GM19043 (cell line): Measurements from ENCODE around the gene HDX.
"Not testable (repeated sequence)": the region's sequence is repeated elsewhere in the genome, so short reads cannot be mapped to it uniquely, and the experiment has no call there.

ENCODE experiments used
- ATAC-seq: cut with Tn5 transposase; IDR thresholded peaks from one replicate; pipeline ENCODE4 v1.9.1; 2021; ENCODE audit warnings: low read depth; ENCODE audit not compliant: unreplicated experiment

The HDX gene, protein sequence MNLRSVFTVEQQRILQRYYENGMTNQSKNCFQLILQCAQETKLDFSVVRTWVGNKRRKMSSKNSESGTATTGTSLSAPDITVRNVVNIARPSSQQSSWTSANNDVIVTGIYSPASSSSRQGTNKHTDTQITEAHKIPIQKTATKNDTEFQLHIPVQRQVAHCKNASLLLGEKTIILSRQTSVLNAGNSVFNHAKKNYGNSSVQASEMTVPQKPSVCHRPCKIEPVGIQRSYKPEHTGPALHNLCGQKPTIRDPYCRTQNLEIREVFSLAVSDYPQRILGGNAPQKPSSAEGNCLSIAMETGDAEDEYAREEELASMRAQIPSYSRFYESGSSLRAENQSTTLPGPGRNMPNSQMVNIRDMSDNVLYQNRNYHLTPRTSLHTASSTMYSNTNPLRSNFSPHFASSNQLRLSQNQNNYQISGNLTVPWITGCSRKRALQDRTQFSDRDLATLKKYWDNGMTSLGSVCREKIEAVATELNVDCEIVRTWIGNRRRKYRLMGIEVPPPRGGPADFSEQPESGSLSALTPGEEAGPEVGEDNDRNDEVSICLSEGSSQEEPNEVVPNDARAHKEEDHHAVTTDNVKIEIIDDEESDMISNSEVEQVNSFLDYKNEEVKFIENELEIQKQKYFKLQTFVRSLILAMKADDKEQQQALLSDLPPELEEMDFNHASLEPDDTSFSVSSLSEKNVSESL

DNA sequence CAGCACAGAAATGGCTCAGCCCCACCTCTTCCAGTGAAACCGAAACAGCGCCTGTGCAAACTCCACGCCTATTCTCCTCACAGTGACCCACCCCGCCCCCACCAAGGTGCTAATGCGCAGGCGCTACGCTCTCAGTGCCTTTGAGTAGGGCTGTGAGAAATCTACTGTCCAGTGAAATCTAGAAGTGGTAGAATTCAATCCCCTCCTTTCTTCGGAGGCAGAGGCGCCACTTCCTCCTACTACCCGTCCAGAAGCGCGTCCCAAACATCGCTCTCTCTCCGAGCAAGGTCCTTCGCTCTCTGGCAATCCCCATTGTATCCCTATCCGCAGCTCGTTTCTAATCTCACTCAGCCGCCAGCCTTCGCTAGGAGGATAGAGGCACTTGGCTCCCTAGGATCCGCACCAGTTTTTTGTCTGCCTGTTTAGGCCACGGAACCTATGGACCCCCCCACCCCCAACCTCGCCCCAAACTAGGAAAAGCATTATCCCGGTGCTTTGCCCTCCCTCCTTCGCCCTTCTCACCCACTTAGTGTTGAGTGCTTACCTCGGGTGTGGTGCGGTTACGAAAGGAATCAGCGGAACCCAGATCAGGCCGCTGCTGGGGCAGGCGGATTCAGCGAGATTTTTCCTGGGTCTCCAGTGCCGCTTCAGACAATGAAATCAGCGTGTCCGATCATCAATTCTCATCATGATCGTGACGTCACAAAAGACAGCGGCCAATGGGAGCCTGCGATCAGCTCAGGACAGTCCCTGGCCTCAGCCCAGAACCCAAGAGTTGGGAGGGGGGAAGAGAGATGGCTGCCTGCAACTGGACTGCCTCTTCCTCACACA lies at the start of gene HDX:
Gene HDX (minus strand): TSS at position 656 of the 831 bp plus-strand sequence. CDS start 27,056 bp downstream, outside the sequence.
- peak; percentile 96 for ATAC-seq

DNA sequence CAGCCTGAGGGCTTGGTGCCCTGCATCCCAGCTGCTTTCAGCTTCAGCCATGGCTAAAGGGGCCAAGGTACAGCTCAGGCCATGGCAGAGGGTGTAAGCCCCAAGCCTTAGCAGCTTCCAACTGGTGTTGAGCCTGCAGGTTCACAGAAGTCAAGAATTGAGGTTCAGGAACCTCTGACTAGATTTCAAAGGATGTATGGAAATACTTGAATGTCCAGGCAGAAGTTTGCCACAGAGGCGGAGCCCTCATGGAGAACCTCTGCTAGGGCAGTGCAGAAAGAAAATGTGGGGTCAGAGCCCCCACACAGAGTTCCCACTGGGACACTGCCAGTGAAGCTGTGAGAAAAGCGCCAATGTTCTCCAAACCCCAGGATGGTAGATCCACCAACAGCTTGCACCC lies 39.1 kb upstream of the HDX start:
- ATAC-seq: not testable (repeated sequence)

DNA sequence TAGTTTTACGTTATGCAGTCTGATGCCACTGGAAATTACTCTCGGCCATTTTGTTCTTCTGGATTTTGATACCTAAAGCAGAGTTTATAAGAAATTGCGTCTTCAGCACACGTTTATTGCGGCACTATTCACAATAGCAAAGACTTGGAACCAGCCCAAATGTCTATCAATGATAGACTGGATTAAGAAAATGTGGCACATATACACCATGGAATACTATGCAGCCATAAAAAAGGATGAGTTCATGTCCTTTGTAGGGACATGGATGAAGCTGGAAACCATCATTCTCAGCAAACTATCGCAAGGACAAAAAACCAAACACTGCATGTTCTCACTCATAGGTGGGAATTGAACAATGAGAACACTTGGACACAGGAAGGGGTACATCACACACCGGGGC lies 35.4 kb upstream of the HDX start:
- ATAC-seq: not testable (repeated sequence)

DNA sequence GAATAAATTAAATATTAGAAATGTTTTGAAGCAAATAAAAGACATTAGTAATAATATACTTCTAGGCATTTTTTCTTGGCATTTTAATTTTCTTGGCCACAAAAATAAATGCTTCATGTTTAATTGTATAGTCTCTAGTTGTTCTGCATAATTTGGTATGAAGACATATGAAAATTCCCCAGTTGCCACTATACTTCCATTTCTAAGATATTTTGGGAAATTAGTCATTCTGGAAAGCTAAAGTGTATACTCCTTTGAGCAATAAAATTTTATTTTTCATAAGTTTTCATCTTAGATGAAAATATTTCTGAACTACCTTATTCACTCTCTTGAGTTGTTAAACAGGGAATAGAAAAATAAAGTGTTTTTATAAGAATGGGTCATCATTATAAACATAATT lies 13.8 kb downstream of the HDX start:
- no peak for ATAC-seq

DNA sequence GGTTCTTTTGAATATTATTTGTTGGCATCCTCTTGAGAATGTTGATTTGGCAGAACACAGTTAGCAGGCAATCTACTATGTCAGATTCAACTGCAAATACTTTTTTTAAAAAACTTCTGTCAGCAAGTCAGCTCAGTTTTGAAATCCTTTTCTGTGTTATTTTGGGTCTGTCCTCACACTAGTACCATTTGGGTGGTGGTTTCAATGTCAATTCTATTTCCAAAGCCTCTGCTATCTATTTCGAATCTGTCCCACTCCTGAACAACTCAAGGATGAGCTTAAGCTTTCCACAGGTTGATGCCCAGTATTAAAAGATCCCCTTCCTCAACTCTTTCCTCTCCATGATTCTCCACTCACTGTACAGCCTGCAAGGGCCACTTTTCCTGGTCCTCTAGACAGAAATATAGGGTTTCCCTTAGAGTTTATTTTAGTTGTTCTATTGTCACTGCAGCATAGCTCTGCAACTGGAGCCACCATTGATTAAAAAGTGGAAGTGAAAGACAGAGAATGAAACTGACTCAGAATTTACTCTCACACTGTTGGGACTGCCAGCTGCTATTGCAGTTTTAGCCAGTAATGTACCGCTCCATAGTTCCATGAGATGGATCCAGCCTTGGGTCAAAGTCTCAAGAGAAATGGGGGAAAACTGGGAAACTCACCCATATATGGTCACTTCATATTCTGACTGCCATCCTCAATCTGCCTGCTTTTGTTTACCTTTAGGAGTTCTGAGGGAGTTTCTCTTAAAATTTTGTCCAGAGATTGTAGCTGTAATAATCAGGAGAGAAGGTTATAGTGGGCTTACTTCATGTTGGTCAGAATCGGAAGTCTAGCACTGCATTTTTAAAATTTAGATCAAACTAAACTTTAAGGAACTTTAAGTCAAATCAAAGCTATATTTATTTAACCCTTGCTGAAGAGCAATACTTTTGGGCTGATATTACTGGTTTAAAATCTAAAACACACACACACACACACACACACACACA lies 14.6 kb downstream of the HDX start:
- ATAC-seq: peak; percentile 99

DNA sequence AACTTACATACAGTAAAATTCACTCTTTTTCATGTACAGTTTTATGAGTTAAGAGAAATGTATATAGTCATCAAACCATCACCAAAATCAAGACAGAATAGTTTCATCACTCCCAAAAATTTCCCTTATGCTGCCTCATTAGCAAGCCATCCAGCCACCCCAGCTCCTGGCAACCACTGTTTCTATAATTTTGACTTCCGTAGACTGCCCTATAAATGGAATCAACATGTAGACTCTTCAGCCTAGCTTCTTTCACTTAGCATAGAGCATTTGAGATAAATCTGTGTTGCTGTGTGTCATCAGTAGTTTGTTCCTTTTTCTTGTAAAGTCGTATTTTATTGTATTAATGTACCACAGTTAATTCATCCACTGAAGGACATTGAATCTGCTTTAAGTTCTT lies 23.2 kb downstream of the HDX start:
- ATAC-seq: no peak

DNA sequence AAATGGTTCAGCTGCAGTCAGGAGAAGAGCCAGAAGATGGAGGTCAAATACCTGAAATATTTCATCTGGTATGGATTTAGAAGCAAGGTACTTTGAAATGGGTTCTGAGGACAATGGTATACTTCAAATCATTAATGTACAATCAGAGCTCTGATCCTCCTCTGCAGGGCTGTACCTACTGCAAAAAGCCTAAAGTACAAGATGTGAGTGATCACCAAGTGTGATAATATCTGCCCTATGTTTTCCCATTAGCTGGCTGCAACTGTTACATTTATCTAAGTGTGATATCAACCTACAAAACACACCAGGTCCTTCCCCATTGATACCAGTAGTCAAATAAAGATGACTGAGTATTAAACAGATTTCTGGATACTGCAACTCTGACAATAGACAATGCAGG lies 25.1 kb downstream of the HDX start:
- no peak for ATAC-seq

DNA sequence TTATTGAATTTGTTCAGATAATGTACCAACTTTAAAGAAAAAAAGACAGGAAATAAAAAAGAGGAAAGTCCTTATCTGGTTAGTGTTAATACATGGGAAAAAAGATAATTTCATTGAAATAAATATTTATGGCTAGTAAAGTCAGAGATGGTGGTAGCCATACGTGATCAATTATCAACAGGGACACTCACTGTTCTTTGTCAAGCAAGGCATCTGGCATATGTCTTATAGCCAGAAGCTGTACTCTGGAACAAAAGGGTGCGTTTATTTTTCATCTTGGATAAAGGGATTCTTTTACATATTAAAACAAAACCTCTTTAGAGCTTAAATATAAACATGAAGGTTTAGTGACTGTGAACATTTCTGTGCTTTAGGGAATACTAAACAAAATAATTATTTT lies 26.7 kb downstream of the HDX start:
- no peak for ATAC-seq

DNA sequence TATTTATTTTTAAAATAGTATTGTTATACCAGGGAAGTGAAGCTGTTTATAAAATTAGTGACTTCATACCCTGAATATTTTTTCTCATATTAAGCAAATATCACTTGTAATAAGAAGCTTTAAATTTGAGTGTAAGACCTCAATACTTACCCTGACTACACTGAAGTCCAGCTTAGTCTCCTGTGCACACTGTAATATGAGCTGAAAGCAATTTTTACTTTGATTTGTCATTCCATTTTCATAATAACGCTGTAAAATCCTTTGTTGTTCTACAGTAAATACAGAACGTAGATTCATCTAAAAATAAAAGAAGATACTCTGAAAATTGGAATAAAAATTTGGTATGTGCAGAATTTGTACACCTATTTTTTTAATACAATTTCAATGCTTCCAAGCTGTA lies 27.2 kb downstream of the HDX start:
- ATAC-seq: no peak

DNA sequence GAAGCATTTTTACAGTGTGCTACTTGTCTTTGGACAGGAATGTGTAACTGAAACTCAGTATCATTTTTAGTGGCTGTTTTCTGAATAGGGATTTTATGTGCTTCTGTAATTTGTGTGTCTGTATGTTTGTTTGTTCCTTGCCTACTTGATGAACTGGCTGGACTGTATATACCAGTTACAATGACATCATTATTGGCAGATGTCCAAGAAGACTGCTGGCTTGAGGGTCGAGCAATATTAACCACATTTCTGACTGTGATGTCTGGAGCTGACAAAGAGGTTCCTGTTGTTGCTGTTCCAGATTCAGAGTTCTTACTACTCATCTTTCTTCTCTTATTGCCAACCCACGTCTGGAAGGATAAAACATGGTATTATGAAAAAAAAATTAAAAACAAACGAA lies 33.0 kb downstream of the HDX start:
- ATAC-seq: no peak

DNA sequence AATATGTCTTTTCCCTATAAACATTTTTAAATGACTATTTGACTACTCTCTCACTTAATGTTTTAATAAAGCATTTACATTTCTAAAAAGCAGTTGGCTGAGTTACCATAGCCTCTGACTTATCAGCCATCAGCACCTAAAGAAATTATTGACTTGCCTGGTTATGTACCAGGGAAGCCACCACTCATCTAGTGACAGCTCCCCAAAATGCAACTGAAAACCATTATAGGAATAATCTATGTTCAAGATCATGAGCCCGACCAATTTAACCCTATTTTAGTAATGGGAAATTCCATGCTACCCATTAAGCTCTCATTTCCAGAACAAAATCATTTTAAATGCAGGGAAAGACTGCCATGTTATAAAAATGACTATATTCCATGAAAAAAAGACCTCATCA lies 34.4 kb downstream of the HDX start:
- ATAC-seq: no peak

DNA sequence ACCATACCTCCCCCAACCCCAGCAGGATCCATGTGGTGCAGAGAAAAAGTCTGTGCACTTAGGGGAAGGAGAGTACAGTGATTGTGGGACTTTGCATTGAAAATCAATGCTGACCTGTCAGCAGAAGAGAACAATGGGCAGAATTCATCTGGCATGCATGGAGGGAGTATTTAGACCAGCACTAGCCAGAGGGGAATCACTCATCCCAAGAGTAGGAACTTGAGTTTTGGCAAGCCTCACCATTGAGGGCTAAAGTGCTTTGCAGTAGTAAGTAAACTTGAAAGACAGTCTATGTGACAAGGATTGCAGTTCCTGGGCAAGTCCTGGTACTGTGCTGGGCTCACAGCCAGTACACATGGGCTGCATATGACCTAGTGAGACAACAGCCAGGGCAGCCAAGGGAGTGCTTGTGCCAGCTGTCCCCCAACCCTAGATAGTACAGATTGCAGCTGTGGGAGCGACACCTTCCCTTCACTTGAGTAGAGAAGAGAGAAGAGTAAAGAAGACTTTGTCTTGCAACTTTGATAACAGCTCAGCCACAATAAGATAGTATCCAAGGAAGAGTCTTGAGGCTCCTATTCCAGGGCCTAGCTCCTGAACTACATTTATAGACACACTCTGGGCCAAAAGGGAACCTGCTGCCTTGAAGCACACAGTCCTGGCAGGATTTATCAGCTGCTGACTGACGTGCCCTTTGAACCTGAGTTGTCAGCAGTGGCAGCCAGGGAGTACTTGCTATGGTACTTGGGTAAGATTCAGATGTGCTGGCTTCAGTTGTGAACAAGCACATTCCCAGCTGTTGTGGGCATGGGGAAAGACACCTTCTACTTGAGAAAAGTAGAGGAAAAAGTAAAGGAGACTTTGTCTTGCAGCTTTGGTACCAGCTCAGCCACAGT lies 48.7 kb downstream of the HDX start:
- ATAC-seq: no peak

DNA sequence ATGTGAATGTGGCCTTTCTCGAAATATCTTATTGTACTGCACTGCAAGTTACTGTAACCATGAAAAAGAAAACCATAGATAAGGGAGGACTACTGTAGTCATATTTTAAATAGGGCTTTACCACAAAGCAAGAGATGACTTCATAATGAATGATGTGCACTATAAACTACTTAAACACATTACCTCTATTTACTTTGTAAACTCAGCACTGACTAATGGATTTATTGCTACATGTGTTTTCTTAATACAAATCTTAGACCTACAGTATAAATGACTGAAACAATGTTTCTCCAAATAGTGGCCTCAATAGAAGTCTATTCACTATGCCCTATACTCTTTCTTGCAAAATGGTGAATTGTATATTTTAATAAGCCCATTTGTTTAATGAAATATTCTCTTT lies 61.1 kb downstream of the HDX start:
- ATAC-seq: no peak

DNA sequence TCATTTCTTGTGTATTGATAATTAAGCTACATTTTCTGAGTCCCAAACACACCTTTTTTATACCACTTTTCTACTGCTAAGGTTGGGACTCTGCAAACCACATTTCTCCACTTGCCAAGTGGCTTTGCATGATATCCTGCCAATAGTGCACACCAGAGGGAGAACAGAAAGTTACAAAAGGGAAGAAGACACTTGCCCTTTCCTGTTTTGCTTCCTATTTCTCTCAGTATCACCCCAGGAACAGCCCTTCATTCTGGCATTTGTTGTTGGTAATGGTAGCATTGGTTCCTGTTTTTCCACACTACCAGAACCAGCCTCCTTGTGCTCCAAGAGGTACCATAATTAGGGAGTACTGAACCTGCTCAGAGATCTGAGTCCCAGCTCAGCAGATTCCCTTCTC lies 87.1 kb downstream of the HDX start:
- no peak for ATAC-seq

DNA sequence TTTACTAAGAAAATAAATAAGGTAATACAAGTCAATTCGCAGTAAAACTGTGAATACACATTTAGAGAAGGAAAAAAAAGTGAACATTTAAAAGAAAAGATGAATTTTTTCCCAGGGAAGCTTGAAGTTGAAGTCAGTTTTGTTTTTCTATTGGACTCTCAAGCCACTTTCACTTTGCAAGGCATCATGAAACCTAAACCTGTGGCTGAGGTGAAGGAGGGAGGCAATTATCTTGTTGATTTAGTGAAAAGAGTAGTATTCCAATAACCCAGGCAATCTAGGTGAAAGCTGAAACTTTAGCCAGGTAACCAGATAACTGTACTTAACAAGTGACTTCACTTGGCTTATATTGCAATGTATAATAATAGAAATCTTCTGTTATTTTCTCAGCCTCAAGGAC lies 138.6 kb downstream of the HDX start:
- ATAC-seq: peak; percentile 63

DNA sequence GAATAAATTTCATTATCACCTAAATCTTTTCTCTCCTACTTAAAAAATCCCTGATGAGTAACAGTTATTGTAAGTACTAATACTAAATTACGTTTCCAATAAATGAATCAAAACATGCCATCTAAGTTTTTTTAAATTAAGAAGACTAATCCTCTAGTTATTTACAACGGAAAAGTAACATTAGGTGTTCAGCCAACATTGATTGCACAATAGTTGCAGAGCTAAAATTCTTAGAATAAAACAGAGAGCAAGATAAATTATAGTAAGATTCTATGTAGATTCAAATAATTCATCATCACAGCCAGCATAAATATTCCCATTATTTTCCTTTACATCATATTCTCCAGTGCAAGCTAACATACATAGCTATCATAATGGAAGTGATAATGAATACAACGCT lies 139.2 kb downstream of the HDX start:
- no peak for ATAC-seq

DNA sequence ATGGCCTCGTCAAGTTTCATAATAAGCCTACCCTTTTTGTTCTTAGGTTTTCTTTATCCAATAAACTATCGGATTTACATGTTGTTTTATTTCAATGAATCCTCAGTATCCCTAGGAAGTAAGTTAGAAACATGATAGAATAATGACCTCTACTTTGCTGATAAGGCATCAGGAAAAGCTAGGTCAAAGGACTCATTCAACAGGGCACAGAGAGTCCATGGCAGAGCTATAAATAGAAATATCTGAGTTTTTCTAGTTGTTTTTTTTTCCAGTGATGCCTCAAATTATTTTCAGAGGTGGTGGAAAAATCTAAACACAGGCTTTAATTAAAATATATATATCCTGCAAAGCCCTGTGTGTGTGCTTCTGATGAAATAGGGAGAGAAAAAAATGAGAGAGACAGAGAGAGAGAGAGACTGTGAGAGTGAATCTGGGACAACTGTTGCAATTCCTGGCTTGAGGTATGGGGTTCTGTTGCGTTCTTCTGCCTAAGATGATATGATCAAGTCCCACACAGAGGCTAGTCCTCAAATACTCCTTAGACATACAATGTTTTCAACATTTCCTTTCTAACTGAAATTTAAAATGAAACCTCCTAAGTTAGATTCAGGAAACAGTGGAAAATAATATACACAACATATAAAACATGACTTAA lies 139.9 kb downstream of the HDX start:
- no peak for ATAC-seq

DNA sequence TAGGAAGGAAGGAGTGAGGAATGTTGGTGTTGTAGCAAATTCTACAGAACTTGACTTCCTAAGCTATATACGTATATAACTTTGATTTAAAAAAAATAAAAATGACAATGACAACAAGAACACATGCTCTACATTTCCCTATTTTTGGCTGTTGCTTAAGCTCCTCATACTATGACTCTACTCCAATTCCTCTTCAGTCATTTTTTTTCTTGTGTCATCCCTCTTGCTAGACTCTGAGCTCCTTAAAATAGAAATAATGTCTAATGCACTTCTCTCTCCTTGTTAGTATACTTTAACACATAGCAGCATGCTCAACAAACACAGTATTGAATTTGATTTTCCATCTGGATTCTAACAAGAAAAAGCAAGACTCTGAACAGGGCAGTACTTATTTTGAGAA lies 144.0 kb downstream of the HDX start:
- ATAC-seq: no peak

DNA sequence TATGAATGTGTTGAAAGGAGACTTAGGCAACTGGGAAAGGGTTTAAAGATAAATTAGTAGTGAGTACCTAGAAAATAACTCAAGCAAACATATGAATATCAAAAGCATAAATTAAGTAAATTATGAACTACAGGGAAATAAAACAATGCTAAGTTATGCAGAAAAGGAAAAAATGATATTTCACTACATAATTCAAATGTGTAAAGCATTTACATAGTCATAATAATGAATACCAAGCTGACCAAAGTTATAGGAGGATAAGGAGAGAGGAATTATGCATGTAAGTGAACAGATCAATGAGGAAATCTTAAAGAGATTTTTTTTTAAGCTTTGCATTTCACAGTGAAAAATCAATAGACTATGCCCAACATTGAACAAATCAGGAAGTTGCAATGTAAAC lies 145.0 kb downstream of the HDX start:
- no peak for ATAC-seq
